Endodermal cell (in vitro differentiated cells): ENCODE measurements around the gene EPHA2. TPM values are rescaled to one million over a fixed set of nuclear protein-coding genes. Genes with fewer than 3 reads are reported as not detected.

Experiments
- DNase-seq: peaks from one replicate; pipeline ENCODE4 v3.0.0-alpha.2; 2017
- H3K27ac ChIP-seq: 2 replicates; pipeline ENCODE4 v1.5.1; 2013; ENCODE audit warnings: mild to moderate bottlenecking, low read depth, low read length, moderate library complexity
- H3K27me3 ChIP-seq: 2 replicates; pipeline ENCODE4 v1.6.1; 2013; ENCODE audit warnings: mild to moderate bottlenecking, low read length, moderate library complexity; ENCODE audit not compliant: insufficient read depth, control insufficient read depth, poor library complexity, severe bottlenecking
- H3K36me3 ChIP-seq: 2 replicates; pipeline ENCODE4 v1.7.0; 2013; ENCODE audit warnings: mild to moderate bottlenecking, low read length, moderate library complexity; ENCODE audit not compliant: control insufficient read depth, insufficient read depth
- H3K4me1 ChIP-seq: one replicate; pipeline ENCODE4 v1.7.0; 2013; ENCODE audit warnings: low read length; ENCODE audit not compliant: control insufficient read depth, insufficient read depth
- H3K4me3 ChIP-seq: 2 replicates; pipeline ENCODE4 v1.5.1; 2013; ENCODE audit warnings: mild to moderate bottlenecking, low read length, moderate library complexity
- H3K9ac ChIP-seq: 2 replicates; pipeline ENCODE4 v1.6.1; 2013; ENCODE audit warnings: mild to moderate bottlenecking, low read length, moderate library complexity; ENCODE audit not compliant: poor library complexity, severe bottlenecking; ENCODE audit errors: extremely low read depth
- H3K9me3 ChIP-seq: 2 replicates; pipeline ENCODE4 v1.6.1; 2013; ENCODE audit warnings: mild to moderate bottlenecking, low read length, moderate library complexity; ENCODE audit not compliant: control insufficient read depth
- H3K27ac Mint-ChIP-seq: 2 replicates; pipeline ENCODE4 v1.8.0; 2020; ENCODE audit warnings: mixed read lengths
- H3K27me3 Mint-ChIP-seq: 2 replicates; pipeline ENCODE4 v1.8.0; 2021; ENCODE audit warnings: mild to moderate bottlenecking, mixed read lengths; ENCODE audit not compliant: insufficient read depth
- H3K36me3 Mint-ChIP-seq: 2 replicates; pipeline ENCODE4 v1.8.0; 2020; ENCODE audit warnings: low read depth, mixed read lengths
- H3K4me1 Mint-ChIP-seq: 2 replicates; pipeline ENCODE4 v1.8.0; 2020; ENCODE audit warnings: mixed read lengths
- H3K4me3 Mint-ChIP-seq: 2 replicates; pipeline ENCODE4 v1.8.0; 2020; ENCODE audit warnings: mild to moderate bottlenecking, moderate library complexity, mixed read lengths
- H3K9me3 Mint-ChIP-seq: 2 replicates; pipeline ENCODE4 v1.8.0; 2020; ENCODE audit warnings: mild to moderate bottlenecking, mixed read lengths
- CTCF ChIP-seq: fragments of 200-600 bp; sonication (generic); conservative IDR thresholded peaks from 2 replicates; pipeline ENCODE4 v1.5.0; 2021; ENCODE audit warnings: antibody characterized with exemption, mild to moderate bottlenecking
- WGBS, 2 experiments: methylation state at CpG; one replicate each; pipeline versions ENCODE4 v1.1.5 to v1.1.7; 2013; ENCODE audit warnings: missing lambda C conversion rate in 2 of 2, mixed read lengths in 1 of 2; ENCODE audit not compliant: insufficient coverage in 1 of 2, insufficient read length in 1 of 2; 5-methylcytosine and 5-hydroxymethylcytosine counted together
- total RNA-seq, 2 donors: library from RNA; stranded (reverse); fragmentation: NEBNext Ultra II Directional in 1 of 2; extraction: Animal tissue kit (Norgen Biotek cat#: 25700) in 1 of 2; gene quantifications; 2 replicates in 1 of 2; 3 replicates in 1 of 2; pipeline ENCODE4 v1.2.1, GENCODE V29; 2021

EPHA2 gene
- total RNA-seq, 2 donors from 2014 or later, result 56.5 to 64.3 TPM

- WGBS, 2 experiments, result 2% methylated on average over 25 to 51 of the region's 60 CpGs
- H3K36me3 Mint-ChIP-seq, result no peaks in the 10 kb centered on the region
- Histone ChIP-seq H3K36me3 (no peaks in the 10 kb centered on the region), H3K27me3 (no peaks in the 10 kb centered on the region), H3K4me1 (peaks cover 16% of the 10 kb centered on the region), H3K4me3 (peak overlapping the region; percentile 78), H3K9me3 (no peaks in the 10 kb centered on the region), H3K9ac (peak overlapping the region; percentile 77), H3K27ac (peak overlapping the region; percentile 70)
- DNase-seq, result peak; percentile 98
- H3K4me1 Mint-ChIP-seq, result peaks cover 42% of the 10 kb centered on the region
- H3K9me3 Mint-ChIP-seq, result no peaks in the 10 kb centered on the region
- H3K4me3 Mint-ChIP-seq, result peak overlapping the region; percentile 60
- no peak for TF ChIP-seq CTCF
- no peaks in the 10 kb centered on the region for H3K27me3 Mint-ChIP-seq
- peak overlapping the region; percentile 89 for H3K27ac Mint-ChIP-seq
Observed at GRCh38 chr1:16167331-16168143, 11.7 kb upstream of the EPHA2 start.

GRCh38 chr1:16166117-16166516, 10.2 kb upstream of the EPHA2 start:
- H3K36me3 ChIP-seq, result no peaks in the 10 kb centered on the region
- Mint-ChIP-seq H3K36me3 (no peaks in the 10 kb centered on the region), H3K9me3 (no peaks in the 10 kb centered on the region), H3K27ac (no peak overlapping the region), H3K4me3 (peak overlapping the region; percentile 60), H3K4me1 (peaks cover 52% of the 10 kb centered on the region), H3K27me3 (no peaks in the 10 kb centered on the region)
- no peaks in the 10 kb centered on the region for H3K27me3 ChIP-seq
- H3K9me3 ChIP-seq, result no peaks in the 10 kb centered on the region
- no peak overlapping the region for H3K27ac ChIP-seq
- WGBS, 2 experiments, result 0 to 48% methylated on average over 1 to 2 of the region's 2 CpGs
- no peak for TF ChIP-seq CTCF
- peaks cover 21% of the 10 kb centered on the region for H3K4me1 ChIP-seq
- no peak overlapping the region for H3K9ac ChIP-seq
- DNase-seq, result peak; percentile 55
- H3K4me3 ChIP-seq, result no peak overlapping the region

- peak; percentile 67 for DNase-seq
- peaks cover 21% of the 10 kb centered on the region for H3K4me1 ChIP-seq
- no peaks in the 10 kb centered on the region for H3K9me3 ChIP-seq
- no peaks in the 10 kb centered on the region for H3K9me3 Mint-ChIP-seq
- peak overlapping the region; percentile 87 for H3K27ac Mint-ChIP-seq
- WGBS, 2 experiments, result 66 to 86% methylated on average over 3 to 7 of the region's 7 CpGs
- H3K36me3 ChIP-seq, result no peaks in the 10 kb centered on the region
- TF ChIP-seq CTCF, result no peak
- no peaks in the 10 kb centered on the region for H3K27me3 Mint-ChIP-seq
- no peaks in the 10 kb centered on the region for H3K36me3 Mint-ChIP-seq
- H3K4me3 ChIP-seq, result no peak overlapping the region
- peaks cover 52% of the 10 kb centered on the region for H3K4me1 Mint-ChIP-seq
- no peaks in the 10 kb centered on the region for H3K27me3 ChIP-seq
- H3K4me3 Mint-ChIP-seq, result peak overlapping the region; percentile 60
- no peak overlapping the region for H3K9ac ChIP-seq
- no peak overlapping the region for H3K27ac ChIP-seq
Observed at GRCh38 chr1:16165548-16165947, 9.7 kb upstream of the EPHA2 start.
